Psoas muscle (tissue), 8 donors: ENCODE measurements around the gene HK1. TPM values are rescaled to one million over a fixed set of nuclear protein-coding genes. Genes with fewer than 3 reads are reported as not detected.

ENCODE experiments used
- ATAC-seq, 4 donors: fragments of 200-7000 bp; cut with Tn5 transposase; one replicate each; pipeline ENCODE4 v1.9.1; 2020; ENCODE audit warnings: moderate library complexity in 3 of 4, mild to moderate bottlenecking in 2 of 4
- DNase-seq, 2 donors: peaks; one replicate each; pipeline ENCODE4 v3.0.0-alpha.2; 2020
- H3K27ac ChIP-seq: fragments of 200-600 bp; one replicate; pipeline ENCODE4 v1.8.0; 2022
- H3K27me3 ChIP-seq, 3 donors: fragments of 200-600 bp in 1 of 3; one replicate each; pipeline versions ENCODE4 v1.6.1 to v1.8.0; 2013 to 2022; ENCODE audit warnings: low read length in 2 of 3, mild to moderate bottlenecking in 2 of 3, moderate library complexity in 1 of 3; ENCODE audit not compliant: insufficient read depth in 3 of 3
- H3K36me3 ChIP-seq, 2 donors: fragments of 200-600 bp in 1 of 2; one replicate each; pipeline versions ENCODE4 v1.6.1 to v1.8.0; 2013 to 2022; ENCODE audit warnings: low read depth in 1 of 2, mild to moderate bottlenecking in 1 of 2, moderate library complexity in 1 of 2; ENCODE audit not compliant: insufficient read depth in 1 of 2
- H3K4me1 ChIP-seq: fragments of 200-600 bp; one replicate; pipeline ENCODE4 v1.8.0; 2022
- H3K4me3 ChIP-seq: fragments of 200-600 bp; one replicate; pipeline ENCODE4 v1.8.0; 2022; ENCODE audit warnings: mild to moderate bottlenecking
- H3K9me3 ChIP-seq: fragments of 200-600 bp; one replicate; pipeline ENCODE4 v1.8.0; 2022
- CTCF ChIP-seq: fragments of 200-600 bp; IDR thresholded peaks from one replicate; pipeline ENCODE4 v1.8.0; 2022; ENCODE audit warnings: antibody characterized with exemption
- WGBS, 3 donors: extraction: QIAGEN DNeasy Blood & Tissue Kit; methylation state at CpG; one replicate each; pipeline versions ENCODE4 v1.1.6 to v1.1.7; 2013; 5-methylcytosine and 5-hydroxymethylcytosine counted together
- intact Hi-C, 2 donors: fragments of 100-400 bp; cut with DNase I; formaldehyde crosslinking; loops; one replicate each; pipeline versions ENCODE4 v1.11.0 to v1.14.2; 2022
- polyA plus RNA-seq, 3 donors: library from polyadenylated mRNA; stranded (reverse); fragments of 200-250 nt; gene quantifications; one replicate each; pipeline ENCODE4 v1.2.3, GENCODE V29; 2013
- total RNA-seq, 4 donors: library from RNA; stranded (reverse); fragmentation: NEBNext Ultra II Directional in 2 of 4; extraction: Animal tissue kit (Norgen Biotek cat#: 25700) in 2 of 4; gene quantifications; one replicate each; pipeline versions ENCODE4 v1.2.1 to v1.2.4, GENCODE V29; 2021 to 2023
- donor health status: healthy with polysubstance abuse.
- donor health status: DM: no; HTN: no; CAD: no; lungs with moderate emphysema.
- donor health status: Bipolar disorder and iron deficiency.
- donor health status: healthy.
- donor health status: DM: yes; HTN: yes; CAD: no.
- donor health status: DM: no; HTN: no; CAD: no.
- donor health status: DM: no; HTN: no; CAD: no.
- donor health status: DM: yes; HTN: yes; CAD: no.

The HK1 gene
- total and polyA plus RNA-seq, 7 donors, result 134 to 336 (median 254) TPM

- Histone ChIP-seq H3K9me3 (no peaks in the 10 kb centered on the region), H3K27me3 (no peaks in the 10 kb centered on the region), H3K36me3 (no peaks in the 10 kb centered on the region), H3K27ac (peak overlapping the region; percentile 92), H3K4me1 (peaks cover 33% of the 10 kb centered on the region), H3K4me3 (peak overlapping the region; percentile 95)
- TF ChIP-seq CTCF, result no peak
- intact Hi-C loops, result loop anchor here (5.0 kb wide), 3 partner anchors 60 to 80 kb away; no protein-coding TSS in a partner anchor
- 46 to 63% (median 50%) methylated on average over 8 of the region's 8 CpGs for WGBS, 3 donors
- DNase-seq (no peak), ATAC-seq (peak; percentile 1 to 12 (median 5))
Observed at GRCh38 chr10:69317626-69318105, 39.4 kb downstream of the HK1 start.

- Histone ChIP-seq H3K4me3 (peak overlapping the region; percentile 95), H3K27me3 (no peaks in the 10 kb centered on the region), H3K36me3 (no peaks in the 10 kb centered on the region), H3K9me3 (no peaks in the 10 kb centered on the region), H3K4me1 (peaks cover 38% of the 10 kb centered on the region), H3K27ac (peak overlapping the region; percentile 92)
- WGBS, 3 donors, result 2 to 6% (median 3%) methylated on average over 30 to 90 of the region's 90 CpGs
- ATAC-seq, result peak; percentile 92 to 96 (median 93)
- DNase-seq, result peak; percentile 91 to 96
- intact Hi-C loops, result loop anchor here (5.0 kb wide), 3 partner anchors 59 to 81 kb away; no protein-coding TSS in a partner anchor
- no peak for TF ChIP-seq CTCF
Observed at GRCh38 chr10:69318106-69318866, 40.0 kb downstream of the HK1 start.

- no peaks in the 10 kb centered on the region for H3K27me3 ChIP-seq
- no peak for TF ChIP-seq CTCF
- no peaks in the 10 kb centered on the region for H3K9me3 ChIP-seq
- peak; percentile 90 to 92 for DNase-seq
- peaks cover 47% of the 10 kb centered on the region for H3K4me1 ChIP-seq
- H3K4me3 ChIP-seq, result peak overlapping the region; percentile 95
- intact Hi-C loops, result loop anchor here (5.0 kb wide), 3 partner anchors 58 to 82 kb away; no protein-coding TSS in a partner anchor
- peak overlapping the region; percentile 92 for H3K27ac ChIP-seq
- 0 to 1% (median 0%) methylated on average over 51 to 73 of the region's 73 CpGs for WGBS, 3 donors
- H3K36me3 ChIP-seq, result no peaks in the 10 kb centered on the region
- peak; percentile 74 to 78 (median 76) for ATAC-seq
Observed at GRCh38 chr10:69318867-69319727, 40.8 kb downstream of the HK1 start.

GRCh38 chr10:69319841-69320316 lies 41.6 kb downstream of the HK1 start:
- DNase-seq (no peak), ATAC-seq (no peak)
- WGBS, 3 donors, result 60 to 70% (median 63%) methylated on average over 9 of the region's 9 CpGs
- intact Hi-C loops, result loop anchor here (5.0 kb wide), 4 partner anchors 42 to 83 kb away; no protein-coding TSS in a partner anchor
- H3K36me3 ChIP-seq, result no peaks in the 10 kb centered on the region
- no peak for TF ChIP-seq CTCF
- H3K27me3 ChIP-seq, result no peaks in the 10 kb centered on the region
- H3K9me3 ChIP-seq, result no peaks in the 10 kb centered on the region
- peak overlapping the region; percentile 95 for H3K4me3 ChIP-seq
- peak overlapping the region; percentile 92 for H3K27ac ChIP-seq
- H3K4me1 ChIP-seq, result peaks cover 50% of the 10 kb centered on the region
